Left lung (tissue), 10 donors: Measurements from ENCODE around the gene A2M. TPM values are rescaled to one million over a fixed set of nuclear protein-coding genes. Genes with fewer than 3 reads are reported as not detected.

Experiments used
- ATAC-seq: fragments of 200-7000 bp; cut with Tn5 transposase; one replicate; pipeline ENCODE4 v1.9.1; 2020; ENCODE audit warnings: moderate library complexity
- DNase-seq, 4 donors: peaks; one replicate each; pipeline ENCODE4 v3.0.0-alpha.2; 2013 to 2020
- H3K27ac ChIP-seq, 2 donors: fragments of 200-600 bp; sonication (generic) in 1 of 2; one replicate each; pipeline versions ENCODE4 v1.5.0 to v1.8.0; 2020 to 2021
- H3K27me3 ChIP-seq, 2 donors: fragments of 200-600 bp; sonication (generic) in 1 of 2; one replicate each; pipeline versions ENCODE4 v1.5.0 to v1.8.0; 2020 to 2021
- H3K36me3 ChIP-seq, 2 donors: fragments of 200-600 bp; sonication (generic) in 1 of 2; one replicate each; pipeline versions ENCODE4 v1.5.0 to v1.8.0; 2020 to 2021
- H3K4me1 ChIP-seq, 2 donors: fragments of 200-600 bp; one replicate each; pipeline ENCODE4 v1.8.0; 2021
- H3K4me3 ChIP-seq, 2 donors: fragments of 200-600 bp; sonication (generic) in 1 of 2; one replicate each; pipeline versions ENCODE4 v1.5.0 to v1.8.0; 2020 to 2021; ENCODE audit warnings: mild to moderate bottlenecking in 1 of 2
- H3K9me3 ChIP-seq, 2 donors: fragments of 200-600 bp; sonication (generic) in 1 of 2; one replicate each; pipeline versions ENCODE4 v1.5.0 to v1.8.0; 2020 to 2021
- intact Hi-C, 2 donors: fragments of 100-400 bp; cut with DNase I; formaldehyde crosslinking; loops; one replicate each; pipeline versions ENCODE4 v1.11.2 to v1.14.2; 2022
- polyA plus RNA-seq, 6 donors: library from polyadenylated mRNA; unstranded; fragments of 120-200 nt; gene quantifications; one replicate each; pipeline ENCODE4 v1.2.1, GENCODE V29; 2013; ENCODE audit not compliant: insufficient read length in 6 of 6
- total RNA-seq, 2 donors: library from RNA; stranded (reverse); fragmentation: NEBNext Ultra II Directional; extraction: Animal tissue kit (Norgen Biotek cat#: 25700); gene quantifications; one replicate each; pipeline ENCODE4 v1.2.1, GENCODE V29; 2021
- TF ChIP-seq, protein P1 (sequence below), 2 donors: fragments of 200-600 bp; sonication (generic) in 1 of 2; IDR thresholded peaks; one replicate each; pipeline versions ENCODE4 v1.5.0 to v1.8.0; 2021; ENCODE audit warnings: antibody characterized with exemption in 2 of 2
- donor health status: DM: no; HTN: yes; CAD: no.
- donor health status: DM: no; HTN: no; CAD: no.

A2M gene
- total and polyA plus RNA-seq, 8 donors = 814 to 2,660 (median 2,105) TPM

DNA sequence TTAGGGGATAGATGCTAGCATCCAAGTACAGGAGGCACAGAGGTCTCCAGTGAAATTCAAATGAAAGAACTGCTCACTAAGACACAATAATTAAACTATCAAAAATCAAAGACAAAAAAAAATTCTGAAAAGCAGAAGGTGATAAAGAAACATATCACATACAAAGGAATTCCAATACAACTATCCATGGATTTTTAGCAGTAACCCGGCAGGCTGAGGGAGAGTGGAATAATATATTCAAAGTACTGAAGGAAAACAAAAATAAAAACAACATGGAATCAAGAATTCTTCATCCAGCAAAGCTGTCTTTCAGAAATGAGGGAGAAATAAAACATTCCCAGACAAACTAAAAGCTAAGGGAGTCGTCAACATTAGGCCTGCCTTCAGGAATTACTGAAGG is 31.9 kb downstream of the A2M start:
- peaks cover 0 to 35% of the 10 kb centered on the region in 2 donors for H3K36me3 ChIP-seq

DNA sequence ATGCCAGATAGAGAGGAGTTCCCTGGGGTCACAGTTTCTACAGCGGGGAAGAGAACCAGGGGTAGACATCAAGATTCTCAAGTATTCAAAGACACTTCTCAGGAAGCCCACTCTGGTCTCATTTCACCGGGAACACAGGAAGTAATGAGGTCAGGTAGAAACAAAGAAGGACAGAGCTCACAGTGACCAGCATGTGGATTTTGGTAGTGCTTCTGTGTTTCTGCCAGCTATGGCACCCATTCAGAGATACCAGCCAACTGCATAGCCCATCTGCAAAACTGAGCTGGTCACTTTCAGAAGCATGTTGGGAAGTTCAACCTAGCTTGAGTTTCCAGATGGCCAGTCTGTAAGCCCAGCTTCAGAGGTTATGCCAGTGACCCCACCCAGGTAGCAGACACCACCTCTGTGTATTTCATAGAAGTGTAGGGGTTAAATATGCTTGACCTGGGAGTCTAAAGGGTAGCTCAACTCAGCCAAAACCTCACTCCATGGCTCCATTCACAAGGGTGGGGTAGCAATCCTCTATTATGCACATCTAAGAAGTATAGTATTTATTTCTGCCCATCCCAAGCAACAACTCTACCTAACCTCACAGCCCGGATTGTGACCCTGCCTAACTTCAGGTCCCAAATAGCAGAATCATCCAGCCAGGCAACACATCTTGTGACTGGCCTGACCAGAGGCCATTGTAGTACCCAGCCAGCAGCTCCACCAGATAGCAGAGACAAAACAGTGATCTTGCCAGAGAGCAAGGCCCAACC is 33.9 kb downstream of the A2M start:
- H3K27ac ChIP-seq = no peak overlapping the region
- no peak for DNase-seq
- H3K4me1 ChIP-seq = no peaks in the 10 kb centered on the region
- no peaks in the 10 kb centered on the region for H3K27me3 ChIP-seq
- intact Hi-C loops = no loop called here
- TF ChIP-seq, protein P1, sequence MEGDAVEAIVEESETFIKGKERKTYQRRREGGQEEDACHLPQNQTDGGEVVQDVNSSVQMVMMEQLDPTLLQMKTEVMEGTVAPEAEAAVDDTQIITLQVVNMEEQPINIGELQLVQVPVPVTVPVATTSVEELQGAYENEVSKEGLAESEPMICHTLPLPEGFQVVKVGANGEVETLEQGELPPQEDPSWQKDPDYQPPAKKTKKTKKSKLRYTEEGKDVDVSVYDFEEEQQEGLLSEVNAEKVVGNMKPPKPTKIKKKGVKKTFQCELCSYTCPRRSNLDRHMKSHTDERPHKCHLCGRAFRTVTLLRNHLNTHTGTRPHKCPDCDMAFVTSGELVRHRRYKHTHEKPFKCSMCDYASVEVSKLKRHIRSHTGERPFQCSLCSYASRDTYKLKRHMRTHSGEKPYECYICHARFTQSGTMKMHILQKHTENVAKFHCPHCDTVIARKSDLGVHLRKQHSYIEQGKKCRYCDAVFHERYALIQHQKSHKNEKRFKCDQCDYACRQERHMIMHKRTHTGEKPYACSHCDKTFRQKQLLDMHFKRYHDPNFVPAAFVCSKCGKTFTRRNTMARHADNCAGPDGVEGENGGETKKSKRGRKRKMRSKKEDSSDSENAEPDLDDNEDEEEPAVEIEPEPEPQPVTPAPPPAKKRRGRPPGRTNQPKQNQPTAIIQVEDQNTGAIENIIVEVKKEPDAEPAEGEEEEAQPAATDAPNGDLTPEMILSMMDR (IDR thresholded peaks at IDR 0.05) = no peak
- H3K36me3 ChIP-seq = peaks cover 0 to 54% of the 10 kb centered on the region in 2 donors
- peaks cover 0 to 4% of the 10 kb centered on the region in 2 donors for H3K9me3 ChIP-seq
- ATAC-seq = no peak
- H3K4me3 ChIP-seq = no peak overlapping the region

More for the DNA sequence above, 31.9 kb downstream of the A2M start:
- Histone ChIP-seq H3K4me3 (no peak overlapping the region), H3K27ac (no peak overlapping the region), H3K9me3 (peaks cover 0 to 4% of the 10 kb centered on the region in 2 donors), H3K27me3 (no peaks in the 10 kb centered on the region), H3K4me1 (no peaks in the 10 kb centered on the region)
- TF ChIP-seq, protein P1 (IDR thresholded peaks at IDR 0.05) = no peak
- intact Hi-C loops = no loop called here
- DNase-seq (no peak), ATAC-seq (no peak)

DNA sequence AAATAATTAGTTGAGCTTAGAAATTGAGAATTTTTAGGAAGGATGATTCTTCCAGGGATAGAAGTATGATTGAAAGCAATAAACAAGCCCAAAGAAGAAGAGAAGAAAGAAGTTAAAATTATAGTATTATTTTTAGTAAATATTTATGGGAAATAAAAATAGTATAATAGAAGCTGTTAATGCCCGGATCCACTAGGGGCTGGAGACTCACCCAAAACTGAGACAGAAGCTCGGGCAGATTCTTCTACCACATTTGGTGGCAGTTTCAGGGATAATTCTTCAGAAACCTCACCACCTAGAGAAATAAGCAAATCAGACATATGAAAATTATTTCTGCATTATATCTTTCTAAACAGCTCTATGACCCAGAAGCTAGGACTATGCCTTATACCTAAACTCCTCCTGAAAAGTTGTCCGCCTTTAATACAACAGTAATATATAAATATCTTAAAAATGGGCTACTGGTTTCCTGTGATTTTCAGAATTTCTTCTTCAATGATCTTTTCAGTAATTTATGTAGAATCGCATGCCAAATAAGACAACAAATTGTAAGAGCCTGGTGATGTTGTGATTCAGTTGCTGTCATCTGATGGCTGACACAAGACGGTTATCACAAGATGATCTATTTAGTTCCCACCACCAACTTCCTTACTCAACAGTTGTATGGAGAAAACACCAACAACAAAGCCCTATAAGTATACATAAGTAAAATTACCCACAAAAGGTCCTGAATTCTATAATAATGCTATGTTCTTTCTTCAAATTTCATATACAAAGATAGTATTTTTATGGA is 35.6 kb downstream of the A2M start:
- peaks cover 0 to 4% of the 10 kb centered on the region in 2 donors for H3K9me3 ChIP-seq
- ATAC-seq = no peak
- H3K4me1 ChIP-seq = no peaks in the 10 kb centered on the region
- H3K27me3 ChIP-seq = no peaks in the 10 kb centered on the region
- no peak overlapping the region for H3K4me3 ChIP-seq
- intact Hi-C loops = no loop called here
- no peak overlapping the region for H3K27ac ChIP-seq
- H3K36me3 ChIP-seq = peaks cover 0 to 61% of the 10 kb centered on the region in 2 donors
- TF ChIP-seq, protein P1 (IDR thresholded peaks at IDR 0.05) = no peak
- no peak for DNase-seq

DNA sequence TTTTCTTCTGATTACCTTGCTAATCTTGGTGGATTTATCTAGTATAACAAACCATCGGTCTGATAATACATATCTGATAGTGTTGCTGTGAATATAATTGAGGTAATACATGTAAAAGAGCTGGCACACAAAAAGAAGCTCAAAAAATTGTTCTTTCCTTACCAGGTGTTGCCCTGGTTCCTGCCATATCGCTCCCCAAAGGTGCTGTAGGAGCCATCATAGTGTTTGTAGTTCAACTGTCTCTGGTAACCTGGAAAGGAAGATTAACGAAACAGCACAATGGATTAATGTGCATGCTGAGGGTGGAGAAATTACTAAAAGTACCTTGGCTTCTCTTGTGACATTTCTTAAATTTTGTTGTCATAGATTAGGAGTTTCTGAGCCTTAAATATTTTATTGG is 36.6 kb downstream of the A2M start:
- Histone ChIP-seq H3K36me3 (peaks cover 0 to 70% of the 10 kb centered on the region in 2 donors), H3K27ac (no peak overlapping the region), H3K9me3 (peaks cover 0 to 4% of the 10 kb centered on the region in 2 donors), H3K4me3 (no peak overlapping the region), H3K27me3 (no peaks in the 10 kb centered on the region), H3K4me1 (no peaks in the 10 kb centered on the region)
- DNase-seq (no peak), ATAC-seq (no peak)
- TF ChIP-seq, protein P1 (IDR thresholded peaks at IDR 0.05) = no peak
- intact Hi-C loops = no loop called here
